ENCODE data around the gene DNAJC3. TPM values are rescaled to one million over a fixed set of nuclear protein-coding genes. Genes with fewer than 3 reads are reported as not detected.

DNAJC3 gene
- total and polyA plus RNA-seq, 4 donors, result 32.0 to 121 (median 37.1) TPM

DNA sequence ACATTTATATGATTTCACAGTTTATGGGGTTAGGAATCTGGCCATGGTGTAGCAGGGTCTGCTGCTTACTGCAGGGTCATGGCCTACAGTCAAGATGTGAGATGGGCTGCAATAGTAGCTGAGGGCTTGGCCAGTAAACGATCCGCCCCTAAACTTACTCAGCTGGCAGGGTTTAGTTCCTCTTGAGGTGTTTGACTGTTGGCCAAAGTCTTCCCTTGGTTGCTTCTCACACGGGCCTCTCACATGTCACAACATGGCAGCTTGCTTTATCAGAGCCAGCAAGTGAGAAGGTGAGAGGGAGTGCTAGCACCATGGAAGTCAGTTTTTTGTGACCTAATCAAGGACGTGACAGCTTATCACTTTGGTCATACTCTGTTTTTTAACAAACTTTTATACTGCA lies 77.1 kb downstream of the DNAJC3 start:
- TF ChIP-seq GABPA (IDR thresholded peaks at IDR 0.05 in 1 of 2, conservative IDR thresholded peaks at IDR 0.05 in 1 of 2) (no peak), TAF1 (conservative IDR thresholded peaks at IDR 0.05) (no peak), RXRA (IDR thresholded peaks at IDR 0.05) (no peak), RAD21 (IDR thresholded peaks at IDR 0.05) (no peak), EGR1 (IDR thresholded peaks at IDR 0.05; ENCODE audit: low read depth in 2 of 2) (no peak), FOXA1 (IDR thresholded peaks at IDR 0.05) (no peak), NR2F2 (IDR thresholded peaks at IDR 0.05) (no peak), HNF4A (conservative IDR thresholded peaks at IDR 0.05) (no peak), FOXA2 (IDR thresholded peaks at IDR 0.05) (no peak), JUND (IDR thresholded peaks at IDR 0.05) (no peak), YY1 (IDR thresholded peaks at IDR 0.05) (no peak), SP1 (IDR thresholded peaks at IDR 0.05) (no peak), HNF4G (IDR thresholded peaks at IDR 0.05) (no peak)
- TF ChIP-seq, protein P1, sequence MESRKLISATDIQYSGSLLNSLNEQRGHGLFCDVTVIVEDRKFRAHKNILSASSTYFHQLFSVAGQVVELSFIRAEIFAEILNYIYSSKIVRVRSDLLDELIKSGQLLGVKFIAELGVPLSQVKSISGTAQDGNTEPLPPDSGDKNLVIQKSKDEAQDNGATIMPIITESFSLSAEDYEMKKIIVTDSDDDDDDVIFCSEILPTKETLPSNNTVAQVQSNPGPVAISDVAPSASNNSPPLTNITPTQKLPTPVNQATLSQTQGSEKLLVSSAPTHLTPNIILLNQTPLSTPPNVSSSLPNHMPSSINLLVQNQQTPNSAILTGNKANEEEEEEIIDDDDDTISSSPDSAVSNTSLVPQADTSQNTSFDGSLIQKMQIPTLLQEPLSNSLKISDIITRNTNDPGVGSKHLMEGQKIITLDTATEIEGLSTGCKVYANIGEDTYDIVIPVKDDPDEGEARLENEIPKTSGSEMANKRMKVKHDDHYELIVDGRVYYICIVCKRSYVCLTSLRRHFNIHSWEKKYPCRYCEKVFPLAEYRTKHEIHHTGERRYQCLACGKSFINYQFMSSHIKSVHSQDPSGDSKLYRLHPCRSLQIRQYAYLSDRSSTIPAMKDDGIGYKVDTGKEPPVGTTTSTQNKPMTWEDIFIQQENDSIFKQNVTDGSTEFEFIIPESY (IDR thresholded peaks at IDR 0.05), result no peak
- TF ChIP-seq, protein P2, sequence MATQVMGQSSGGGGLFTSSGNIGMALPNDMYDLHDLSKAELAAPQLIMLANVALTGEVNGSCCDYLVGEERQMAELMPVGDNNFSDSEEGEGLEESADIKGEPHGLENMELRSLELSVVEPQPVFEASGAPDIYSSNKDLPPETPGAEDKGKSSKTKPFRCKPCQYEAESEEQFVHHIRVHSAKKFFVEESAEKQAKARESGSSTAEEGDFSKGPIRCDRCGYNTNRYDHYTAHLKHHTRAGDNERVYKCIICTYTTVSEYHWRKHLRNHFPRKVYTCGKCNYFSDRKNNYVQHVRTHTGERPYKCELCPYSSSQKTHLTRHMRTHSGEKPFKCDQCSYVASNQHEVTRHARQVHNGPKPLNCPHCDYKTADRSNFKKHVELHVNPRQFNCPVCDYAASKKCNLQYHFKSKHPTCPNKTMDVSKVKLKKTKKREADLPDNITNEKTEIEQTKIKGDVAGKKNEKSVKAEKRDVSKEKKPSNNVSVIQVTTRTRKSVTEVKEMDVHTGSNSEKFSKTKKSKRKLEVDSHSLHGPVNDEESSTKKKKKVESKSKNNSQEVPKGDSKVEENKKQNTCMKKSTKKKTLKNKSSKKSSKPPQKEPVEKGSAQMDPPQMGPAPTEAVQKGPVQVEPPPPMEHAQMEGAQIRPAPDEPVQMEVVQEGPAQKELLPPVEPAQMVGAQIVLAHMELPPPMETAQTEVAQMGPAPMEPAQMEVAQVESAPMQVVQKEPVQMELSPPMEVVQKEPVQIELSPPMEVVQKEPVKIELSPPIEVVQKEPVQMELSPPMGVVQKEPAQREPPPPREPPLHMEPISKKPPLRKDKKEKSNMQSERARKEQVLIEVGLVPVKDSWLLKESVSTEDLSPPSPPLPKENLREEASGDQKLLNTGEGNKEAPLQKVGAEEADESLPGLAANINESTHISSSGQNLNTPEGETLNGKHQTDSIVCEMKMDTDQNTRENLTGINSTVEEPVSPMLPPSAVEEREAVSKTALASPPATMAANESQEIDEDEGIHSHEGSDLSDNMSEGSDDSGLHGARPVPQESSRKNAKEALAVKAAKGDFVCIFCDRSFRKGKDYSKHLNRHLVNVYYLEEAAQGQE (IDR thresholded peaks at IDR 0.05), result no peak
- TF ChIP-seq, protein P3, sequence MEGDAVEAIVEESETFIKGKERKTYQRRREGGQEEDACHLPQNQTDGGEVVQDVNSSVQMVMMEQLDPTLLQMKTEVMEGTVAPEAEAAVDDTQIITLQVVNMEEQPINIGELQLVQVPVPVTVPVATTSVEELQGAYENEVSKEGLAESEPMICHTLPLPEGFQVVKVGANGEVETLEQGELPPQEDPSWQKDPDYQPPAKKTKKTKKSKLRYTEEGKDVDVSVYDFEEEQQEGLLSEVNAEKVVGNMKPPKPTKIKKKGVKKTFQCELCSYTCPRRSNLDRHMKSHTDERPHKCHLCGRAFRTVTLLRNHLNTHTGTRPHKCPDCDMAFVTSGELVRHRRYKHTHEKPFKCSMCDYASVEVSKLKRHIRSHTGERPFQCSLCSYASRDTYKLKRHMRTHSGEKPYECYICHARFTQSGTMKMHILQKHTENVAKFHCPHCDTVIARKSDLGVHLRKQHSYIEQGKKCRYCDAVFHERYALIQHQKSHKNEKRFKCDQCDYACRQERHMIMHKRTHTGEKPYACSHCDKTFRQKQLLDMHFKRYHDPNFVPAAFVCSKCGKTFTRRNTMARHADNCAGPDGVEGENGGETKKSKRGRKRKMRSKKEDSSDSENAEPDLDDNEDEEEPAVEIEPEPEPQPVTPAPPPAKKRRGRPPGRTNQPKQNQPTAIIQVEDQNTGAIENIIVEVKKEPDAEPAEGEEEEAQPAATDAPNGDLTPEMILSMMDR (IDR thresholded peaks at IDR 0.05; ENCODE audit: low read depth, low read length, missing input control), result no peak
- TF ChIP-seq, protein P4, sequence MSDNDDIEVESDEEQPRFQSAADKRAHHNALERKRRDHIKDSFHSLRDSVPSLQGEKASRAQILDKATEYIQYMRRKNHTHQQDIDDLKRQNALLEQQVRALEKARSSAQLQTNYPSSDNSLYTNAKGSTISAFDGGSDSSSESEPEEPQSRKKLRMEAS (IDR thresholded peaks at IDR 0.05), result no peak
- TF ChIP-seq, protein P5, sequence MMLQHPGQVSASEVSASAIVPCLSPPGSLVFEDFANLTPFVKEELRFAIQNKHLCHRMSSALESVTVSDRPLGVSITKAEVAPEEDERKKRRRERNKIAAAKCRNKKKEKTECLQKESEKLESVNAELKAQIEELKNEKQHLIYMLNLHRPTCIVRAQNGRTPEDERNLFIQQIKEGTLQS (IDR thresholded peaks at IDR 0.05), result no peak
- WGBS, result 88% methylated on average over 4 of the region's 4 CpGs
- H3K9me3 ChIP-seq (ENCODE audit: control insufficient read depth in 4 of 4, low read length in 3 of 4), result no peaks in the 10 kb centered on the region
- H3K27ac ChIP-seq (ENCODE audit: low read depth in 1 of 2, low read length in 2 of 2), result no peak overlapping the region
- no peak overlapping the region for H3K4me3 ChIP-seq (ENCODE audit: low read depth in 1 of 3, low read length in 3 of 3)
- no peaks in the 10 kb centered on the region for H3K27me3 ChIP-seq (ENCODE audit: control insufficient read depth in 4 of 4, insufficient read depth in 4 of 4, low read length in 3 of 4)
- DNase-seq (ENCODE audit: low spot score), result no peak
- no peaks in the 10 kb centered on the region for H3K4me1 ChIP-seq (ENCODE audit: control insufficient read depth in 4 of 4, insufficient read depth in 4 of 4, low read length in 3 of 4)
- H3K36me3 ChIP-seq (ENCODE audit: control insufficient read depth in 4 of 4, insufficient read depth in 3 of 4, low read depth in 1 of 4, low read length in 3 of 4), result peaks cover 0 to 5% (median 1%) of the 10 kb centered on the region in 4 donors
- H3K9ac ChIP-seq (ENCODE audit: low read depth in 1 of 2, low read length in 2 of 2), result no peak overlapping the region

Measured in liver (tissue), 9 donors.